B cell (primary cell): ENCODE results near the gene CYB5D1.

Experiments
- EZH2 ChIP-seq: IDR thresholded peaks from 2 replicates; pipeline ENCODE4 v1.6.1; 2012; ENCODE audit warnings: borderline replicate concordance, low read depth, mild to moderate bottlenecking, moderate library complexity, low read length; ENCODE audit not compliant: insufficient read depth, poor library complexity, severe bottlenecking
- TF ChIP-seq, protein P1 (sequence below): fragments of 200-600 bp; IDR thresholded peaks from one replicate; pipeline ENCODE4 v1.8.0; 2022; ENCODE audit warnings: antibody characterized with exemption, mild to moderate bottlenecking

DNA sequence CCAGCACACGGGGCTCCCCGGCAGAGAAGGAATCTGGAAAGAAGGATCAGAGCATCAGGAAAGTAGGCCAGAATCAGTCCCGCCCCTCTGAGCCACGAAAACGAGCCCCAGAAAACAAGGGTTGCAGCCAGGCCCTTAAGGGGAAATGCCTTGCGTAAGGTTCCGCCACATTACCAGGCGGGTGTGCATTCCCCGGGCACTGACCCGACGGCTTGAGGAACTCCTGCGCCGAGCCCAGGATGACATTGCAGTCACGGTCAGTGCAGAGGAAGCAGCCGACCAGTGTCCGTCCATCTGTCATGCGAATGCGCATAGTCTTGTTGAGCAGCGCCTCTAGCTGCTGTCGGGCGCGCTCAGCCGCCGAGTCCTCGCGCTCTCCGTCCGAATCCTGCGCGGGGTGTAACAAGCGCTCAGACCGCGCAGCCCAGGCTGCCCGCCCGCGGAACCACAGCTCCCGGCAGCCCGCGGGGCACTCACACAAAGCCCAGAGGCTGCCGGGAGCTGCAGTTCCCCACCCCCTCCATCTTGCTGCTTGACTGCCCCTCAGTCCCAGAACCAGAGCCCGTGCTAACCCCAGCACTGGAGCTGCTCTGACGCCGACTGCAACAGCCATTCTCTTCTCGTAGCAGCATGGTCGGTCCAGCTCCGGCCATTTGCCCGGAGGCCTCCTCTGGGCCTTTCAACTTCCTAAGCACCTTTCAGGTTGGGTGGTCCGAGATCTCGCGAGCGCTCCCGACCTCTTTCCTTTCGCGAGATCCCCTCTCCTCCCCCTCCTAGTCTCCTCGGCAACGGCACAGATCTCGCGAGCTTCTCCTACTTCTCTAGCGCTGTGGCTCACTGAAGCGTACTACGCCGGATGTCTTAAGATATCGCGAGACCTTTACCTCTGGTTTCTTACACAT, 741 bp upstream of the CYB5D1 start, which contains the start of gene NAA38:
- TF ChIP-seq, protein P1, sequence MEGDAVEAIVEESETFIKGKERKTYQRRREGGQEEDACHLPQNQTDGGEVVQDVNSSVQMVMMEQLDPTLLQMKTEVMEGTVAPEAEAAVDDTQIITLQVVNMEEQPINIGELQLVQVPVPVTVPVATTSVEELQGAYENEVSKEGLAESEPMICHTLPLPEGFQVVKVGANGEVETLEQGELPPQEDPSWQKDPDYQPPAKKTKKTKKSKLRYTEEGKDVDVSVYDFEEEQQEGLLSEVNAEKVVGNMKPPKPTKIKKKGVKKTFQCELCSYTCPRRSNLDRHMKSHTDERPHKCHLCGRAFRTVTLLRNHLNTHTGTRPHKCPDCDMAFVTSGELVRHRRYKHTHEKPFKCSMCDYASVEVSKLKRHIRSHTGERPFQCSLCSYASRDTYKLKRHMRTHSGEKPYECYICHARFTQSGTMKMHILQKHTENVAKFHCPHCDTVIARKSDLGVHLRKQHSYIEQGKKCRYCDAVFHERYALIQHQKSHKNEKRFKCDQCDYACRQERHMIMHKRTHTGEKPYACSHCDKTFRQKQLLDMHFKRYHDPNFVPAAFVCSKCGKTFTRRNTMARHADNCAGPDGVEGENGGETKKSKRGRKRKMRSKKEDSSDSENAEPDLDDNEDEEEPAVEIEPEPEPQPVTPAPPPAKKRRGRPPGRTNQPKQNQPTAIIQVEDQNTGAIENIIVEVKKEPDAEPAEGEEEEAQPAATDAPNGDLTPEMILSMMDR, result no peak
- TF ChIP-seq EZH2, result no peak
